ENCODE measurements around the gene MAP3K12.
"Not testable (repeated sequence)": the region's sequence is repeated elsewhere in the genome, so short reads cannot be mapped to it uniquely, and the experiment has no call there.

MAP3K12 gene

GRCh38 chr12:53499266-53500141 lies at the start of gene MAP3K12:
MAP3K12 (minus strand) TSS chr12:53499458; CDS start chr12:53487391, 12,067 bp downstream.
- H3K27me3 ChIP-seq (ENCODE audit: control insufficient read depth in 2 of 2, insufficient read depth in 2 of 2, low read length in 2 of 2), result no peaks in the 10 kb centered on the region

DNA sequence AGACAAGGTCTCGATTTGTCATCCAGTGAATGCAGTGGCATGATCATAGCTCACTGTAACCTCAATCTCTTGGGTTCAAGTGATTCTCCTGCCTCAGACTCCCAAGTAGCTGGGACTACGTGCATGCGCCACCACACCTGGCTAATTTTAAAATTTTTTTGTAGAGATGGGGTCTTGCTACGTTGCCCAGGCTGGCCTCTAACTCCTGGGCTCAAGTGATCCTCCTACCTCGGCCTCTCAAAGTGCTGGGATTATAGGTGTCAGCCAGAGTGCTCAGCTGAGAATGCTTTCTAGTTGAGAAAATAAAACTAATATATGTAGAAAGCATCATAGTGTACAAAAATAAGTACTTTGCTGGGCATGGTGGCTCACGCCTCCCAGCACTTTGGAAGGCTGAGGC lies 49.1 kb upstream of the MAP3K12 start:
- H3K27me3 ChIP-seq (ENCODE audit: control insufficient read depth in 2 of 2, insufficient read depth in 2 of 2, low read length in 2 of 2); H3K4me1 ChIP-seq (ENCODE audit: control insufficient read depth in 2 of 2, insufficient read depth in 2 of 2, low read length in 2 of 2); H3K9ac ChIP-seq (ENCODE audit: low read depth in 1 of 2, low read length in 2 of 2); H3K9me3 ChIP-seq (ENCODE audit: control insufficient read depth in 2 of 2, low read length in 2 of 2); H3K4me3 ChIP-seq (ENCODE audit: low read length in 2 of 2); H3K27ac ChIP-seq (ENCODE audit: low read depth in 2 of 2, low read length in 2 of 2): not testable (repeated sequence)
- H3K36me3 ChIP-seq (ENCODE audit: control insufficient read depth in 2 of 2, insufficient read depth in 2 of 2, low read length in 2 of 2), result peaks cover 25 to 26% of the 10 kb centered on the region in 2 donors

More at GRCh38 chr12:53499266-53500141, at the start of gene MAP3K12:
- Histone ChIP-seq H3K36me3 (ENCODE audit: control insufficient read depth in 2 of 2, insufficient read depth in 2 of 2, low read length in 2 of 2) (peaks cover 0 to 6% of the 10 kb centered on the region in 2 donors), H3K27ac (ENCODE audit: low read depth in 2 of 2, low read length in 2 of 2) (peak within 1 kb of the TSS; percentile 97 to 98), H3K4me3 (ENCODE audit: low read length in 2 of 2) (peak within 1 kb of the TSS; percentile 91 to 94), H3K9ac (ENCODE audit: low read depth in 1 of 2, low read length in 2 of 2) (peak within 1 kb of the TSS; percentile 95 to 99), H3K9me3 (ENCODE audit: control insufficient read depth in 2 of 2, low read length in 2 of 2) (no peaks in the 10 kb centered on the region), H3K4me1 (ENCODE audit: control insufficient read depth in 2 of 2, insufficient read depth in 2 of 2, low read length in 2 of 2) (peaks cover 26 to 34% of the 10 kb centered on the region in 2 donors)

DNA sequence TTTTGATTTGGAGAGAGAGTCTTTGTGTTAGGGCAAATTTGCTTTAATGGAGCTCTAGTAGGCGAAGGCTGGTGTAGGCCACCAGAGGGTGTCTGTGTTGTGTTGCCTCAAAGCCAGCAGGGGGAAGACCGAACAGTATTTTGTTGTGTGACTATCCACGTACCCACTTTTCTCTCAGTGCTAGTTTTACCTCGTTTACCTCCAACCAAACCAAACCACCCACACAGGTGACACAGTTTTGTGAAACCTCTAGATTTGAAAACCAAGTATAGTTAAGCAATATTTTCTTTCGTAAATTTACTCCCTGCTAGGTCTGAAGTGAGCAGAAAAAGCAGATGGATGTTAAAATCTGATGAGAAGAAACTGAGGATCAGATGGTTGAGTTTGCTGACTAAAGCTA lies 44.3 kb upstream of the MAP3K12 start:
- Histone ChIP-seq H3K4me3 (ENCODE audit: low read length in 2 of 2) (no peak overlapping the region), H3K36me3 (ENCODE audit: control insufficient read depth in 2 of 2, insufficient read depth in 2 of 2, low read length in 2 of 2) (peaks cover 20 to 24% of the 10 kb centered on the region in 2 donors), H3K9ac (ENCODE audit: low read depth in 1 of 2, low read length in 2 of 2) (peak overlapping the region in 1 of 2 donors; percentile 7)

DNA sequence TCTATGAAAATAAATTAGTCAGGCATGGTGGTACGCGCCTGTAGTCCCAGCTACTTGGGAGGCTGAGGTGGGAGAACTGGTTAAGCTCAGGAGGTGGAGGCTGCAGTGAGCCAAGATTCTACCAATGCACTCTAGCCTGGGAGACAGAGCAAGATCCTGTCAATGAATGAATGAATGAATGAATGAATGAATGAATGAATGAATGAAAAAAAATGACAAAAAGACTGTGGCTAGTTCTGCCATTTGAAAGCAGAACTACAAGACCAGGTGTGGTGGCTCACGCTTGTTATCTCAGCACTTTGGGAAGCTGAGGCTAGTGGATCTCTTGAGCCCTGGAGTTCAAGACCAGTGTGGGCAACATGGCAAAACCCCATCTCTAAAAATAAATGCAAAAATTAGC lies 40.3 kb upstream of the MAP3K12 start:
- Histone ChIP-seq H3K36me3 (ENCODE audit: control insufficient read depth in 2 of 2, insufficient read depth in 2 of 2, low read length in 2 of 2) (peaks cover 31 to 40% of the 10 kb centered on the region in 2 donors), H3K4me3 (ENCODE audit: low read length in 2 of 2) (no peak overlapping the region), H3K9me3 (ENCODE audit: control insufficient read depth in 2 of 2, low read length in 2 of 2) (no peaks in the 10 kb centered on the region), H3K27me3 (ENCODE audit: control insufficient read depth in 2 of 2, insufficient read depth in 2 of 2, low read length in 2 of 2) (no peaks in the 10 kb centered on the region), H3K9ac (ENCODE audit: low read depth in 1 of 2, low read length in 2 of 2) (no peak overlapping the region), H3K27ac (ENCODE audit: low read depth in 2 of 2, low read length in 2 of 2) (peak overlapping the region; percentile 16 to 61), H3K4me1 (ENCODE audit: control insufficient read depth in 2 of 2, insufficient read depth in 2 of 2, low read length in 2 of 2) (peaks cover 9 to 15% of the 10 kb centered on the region in 2 donors)

More for the DNA sequence above, 44.3 kb upstream of the MAP3K12 start:
- Histone ChIP-seq H3K27me3 (ENCODE audit: control insufficient read depth in 2 of 2, insufficient read depth in 2 of 2, low read length in 2 of 2) (no peaks in the 10 kb centered on the region), H3K9me3 (ENCODE audit: control insufficient read depth in 2 of 2, low read length in 2 of 2) (no peaks in the 10 kb centered on the region), H3K27ac (ENCODE audit: low read depth in 2 of 2, low read length in 2 of 2) (no peak overlapping the region), H3K4me1 (ENCODE audit: control insufficient read depth in 2 of 2, insufficient read depth in 2 of 2, low read length in 2 of 2) (peaks cover 8 to 10% of the 10 kb centered on the region in 2 donors)

DNA sequence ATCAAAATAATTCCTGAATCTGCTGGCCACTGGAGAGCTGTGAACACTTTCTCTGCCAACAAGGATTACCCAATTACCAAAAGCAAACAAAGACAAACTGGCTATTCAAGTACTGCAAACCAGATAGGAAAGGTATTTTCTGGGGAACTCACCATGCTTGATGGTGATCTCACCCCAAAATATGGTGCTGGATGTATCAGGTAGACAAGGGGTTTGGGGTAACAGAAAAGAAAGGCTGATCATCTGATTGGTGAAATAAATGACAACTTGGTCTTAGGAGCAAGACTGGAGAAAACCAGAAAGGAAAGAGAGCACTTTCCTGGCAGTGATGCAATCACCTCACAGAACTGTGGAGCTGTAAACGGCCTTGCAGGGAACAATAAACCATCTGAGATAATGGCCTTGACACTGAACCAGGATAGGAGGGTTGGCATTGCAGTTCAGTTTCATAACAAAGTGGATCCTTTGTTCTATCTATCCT lies 39.0 kb upstream of the MAP3K12 start:
- Histone ChIP-seq H3K9me3 (ENCODE audit: control insufficient read depth in 2 of 2, low read length in 2 of 2) (no peaks in the 10 kb centered on the region), H3K27ac (ENCODE audit: low read depth in 2 of 2, low read length in 2 of 2) (peak overlapping the region; percentile 61 to 90), H3K36me3 (ENCODE audit: control insufficient read depth in 2 of 2, insufficient read depth in 2 of 2, low read length in 2 of 2) (peaks cover 39 to 49% of the 10 kb centered on the region in 2 donors), H3K4me3 (ENCODE audit: low read length in 2 of 2) (no peak overlapping the region), H3K27me3 (ENCODE audit: control insufficient read depth in 2 of 2, insufficient read depth in 2 of 2, low read length in 2 of 2) (no peaks in the 10 kb centered on the region), H3K4me1 (ENCODE audit: control insufficient read depth in 2 of 2, insufficient read depth in 2 of 2, low read length in 2 of 2) (peaks cover 9 to 12% of the 10 kb centered on the region in 2 donors), H3K9ac (ENCODE audit: low read depth in 1 of 2, low read length in 2 of 2) (peak overlapping the region in 1 of 2 donors; percentile 53)

DNA sequence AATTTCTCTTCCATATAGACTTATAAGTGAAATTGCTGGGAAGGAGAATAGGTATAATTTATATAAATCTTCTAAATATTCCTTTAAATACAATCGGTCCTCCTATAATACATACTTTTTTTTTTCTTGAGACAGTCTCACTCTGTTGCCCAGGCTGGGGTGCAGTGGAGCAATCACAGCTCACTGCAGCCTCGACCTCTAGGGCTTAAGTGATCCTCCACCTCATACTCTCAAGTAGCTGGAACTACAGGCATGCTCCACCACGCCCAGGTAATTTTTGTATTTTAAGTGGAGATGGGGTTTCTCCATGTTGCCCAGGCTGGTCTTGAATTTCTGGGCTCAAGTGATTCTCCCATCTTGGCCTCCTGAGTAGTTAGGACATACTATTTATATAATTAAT lies 37.7 kb upstream of the MAP3K12 start:
- Histone ChIP-seq H3K9ac (ENCODE audit: low read depth in 1 of 2, low read length in 2 of 2) (no peak overlapping the region), H3K4me1 (ENCODE audit: control insufficient read depth in 2 of 2, insufficient read depth in 2 of 2, low read length in 2 of 2) (peaks cover 9 to 12% of the 10 kb centered on the region in 2 donors), H3K27ac (ENCODE audit: low read depth in 2 of 2, low read length in 2 of 2) (no peak overlapping the region), H3K36me3 (ENCODE audit: control insufficient read depth in 2 of 2, insufficient read depth in 2 of 2, low read length in 2 of 2) (peaks cover 44 to 55% of the 10 kb centered on the region in 2 donors), H3K27me3 (ENCODE audit: control insufficient read depth in 2 of 2, insufficient read depth in 2 of 2, low read length in 2 of 2) (no peaks in the 10 kb centered on the region), H3K4me3 (ENCODE audit: low read length in 2 of 2) (no peak overlapping the region), H3K9me3 (ENCODE audit: control insufficient read depth in 2 of 2, low read length in 2 of 2) (no peaks in the 10 kb centered on the region)

GRCh38 chr12:53533471-53533870 lies 34.2 kb upstream of the MAP3K12 start:
- peaks cover 55 to 61% of the 10 kb centered on the region in 2 donors for H3K36me3 ChIP-seq (ENCODE audit: control insufficient read depth in 2 of 2, insufficient read depth in 2 of 2, low read length in 2 of 2)
- H3K27me3 ChIP-seq (ENCODE audit: control insufficient read depth in 2 of 2, insufficient read depth in 2 of 2, low read length in 2 of 2), result no peaks in the 10 kb centered on the region
- H3K9ac ChIP-seq (ENCODE audit: low read depth in 1 of 2, low read length in 2 of 2), result no peak overlapping the region
- H3K4me3 ChIP-seq (ENCODE audit: low read length in 2 of 2), result no peak overlapping the region
- H3K9me3 ChIP-seq (ENCODE audit: control insufficient read depth in 2 of 2, low read length in 2 of 2), result no peaks in the 10 kb centered on the region
- H3K27ac ChIP-seq (ENCODE audit: low read depth in 2 of 2, low read length in 2 of 2), result no peak overlapping the region
- peaks cover under 1 to 4% of the 10 kb centered on the region in 2 donors for H3K4me1 ChIP-seq (ENCODE audit: control insufficient read depth in 2 of 2, insufficient read depth in 2 of 2, low read length in 2 of 2)

DNA sequence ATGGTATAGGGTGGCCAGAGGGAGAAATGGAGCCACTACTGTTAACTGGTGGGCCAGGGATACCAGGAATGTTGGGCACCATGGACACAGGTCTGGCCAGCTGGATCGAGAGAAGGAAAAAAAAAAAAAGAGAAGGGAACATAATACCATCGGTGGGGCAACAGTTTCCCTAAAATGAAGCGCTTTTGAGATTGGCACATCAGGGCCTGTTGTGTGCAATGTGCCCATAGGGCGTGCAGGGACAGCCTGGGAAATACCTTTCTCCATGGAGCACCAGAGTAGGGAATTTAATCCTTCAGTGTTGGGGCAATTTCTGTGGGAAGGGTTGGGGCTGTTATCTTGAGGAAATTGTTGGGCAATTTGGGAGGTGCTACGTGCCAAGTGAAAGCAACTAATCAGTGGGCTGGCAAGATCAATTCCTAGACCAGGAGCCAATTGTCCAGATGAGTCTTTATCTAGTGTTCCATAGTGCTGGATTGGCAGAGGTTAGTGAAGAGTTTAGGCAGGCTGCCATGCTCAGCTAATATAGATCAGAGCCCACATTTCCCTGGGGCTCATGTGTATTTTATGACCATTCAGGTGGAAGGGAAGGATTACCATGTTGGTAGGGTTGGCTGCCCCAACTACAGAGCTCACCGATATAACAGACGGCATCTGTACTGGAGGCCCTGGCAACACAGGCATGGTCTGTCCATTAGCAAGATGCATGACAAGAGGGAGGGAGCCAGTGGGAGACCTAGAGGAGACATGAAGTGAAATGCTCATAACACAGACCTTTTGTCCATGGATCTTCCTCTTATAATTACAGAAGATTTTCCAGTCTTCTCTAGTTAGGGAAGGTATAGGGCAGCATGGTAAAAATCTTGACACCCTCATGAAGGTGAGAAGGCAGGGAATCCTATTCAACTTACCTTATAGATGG lies 33.5 kb upstream of the MAP3K12 start:
- Histone ChIP-seq H3K4me3 (ENCODE audit: low read length in 2 of 2) (no peak overlapping the region), H3K9ac (ENCODE audit: low read depth in 1 of 2, low read length in 2 of 2) (no peak overlapping the region), H3K27ac (ENCODE audit: low read depth in 2 of 2, low read length in 2 of 2) (no peak overlapping the region), H3K36me3 (ENCODE audit: control insufficient read depth in 2 of 2, insufficient read depth in 2 of 2, low read length in 2 of 2) (peaks cover 55 to 61% of the 10 kb centered on the region in 2 donors), H3K4me1 (ENCODE audit: control insufficient read depth in 2 of 2, insufficient read depth in 2 of 2, low read length in 2 of 2) (no peaks in the 10 kb centered on the region), H3K9me3 (ENCODE audit: control insufficient read depth in 2 of 2, low read length in 2 of 2) (no peaks in the 10 kb centered on the region), H3K27me3 (ENCODE audit: control insufficient read depth in 2 of 2, insufficient read depth in 2 of 2, low read length in 2 of 2) (no peaks in the 10 kb centered on the region)

GRCh38 chr12:53532021-53532420 lies 32.8 kb upstream of the MAP3K12 start:
- Histone ChIP-seq H3K27ac (ENCODE audit: low read depth in 2 of 2, low read length in 2 of 2) (no peak overlapping the region), H3K9me3 (ENCODE audit: control insufficient read depth in 2 of 2, low read length in 2 of 2) (no peaks in the 10 kb centered on the region), H3K4me1 (ENCODE audit: control insufficient read depth in 2 of 2, insufficient read depth in 2 of 2, low read length in 2 of 2) (no peaks in the 10 kb centered on the region), H3K36me3 (ENCODE audit: control insufficient read depth in 2 of 2, insufficient read depth in 2 of 2, low read length in 2 of 2) (peaks cover 55 to 62% of the 10 kb centered on the region in 2 donors), H3K4me3 (ENCODE audit: low read length in 2 of 2) (no peak overlapping the region), H3K27me3 (ENCODE audit: control insufficient read depth in 2 of 2, insufficient read depth in 2 of 2, low read length in 2 of 2) (no peaks in the 10 kb centered on the region), H3K9ac (ENCODE audit: low read depth in 1 of 2, low read length in 2 of 2) (no peak overlapping the region)
